GM23338 (cell line): ENCODE measurements around the gene MYO1G.

Experiments
- CREB1 ChIP-seq: fragments of 250-450 bp; sonication (Bioruptor Pico); IDR thresholded peaks from 2 replicates; pipeline ENCODE4 v1.5.0; 2020; ENCODE audit warnings: low read depth, mild to moderate bottlenecking, moderate library complexity
- EZH2 ChIP-seq: fragments of 200-600 bp; sonication (generic); IDR thresholded peaks from one replicate; pipeline ENCODE4 v1.8.0; 2017; ENCODE audit warnings: antibody characterized with exemption, mild to moderate bottlenecking, low read depth; ENCODE audit not compliant: unreplicated experiment
- NANOG ChIP-seq: IDR thresholded peaks from 2 replicates; pipeline ENCODE4 v1.6.1; 2016; ENCODE audit warnings: antibody characterized with exemption, borderline replicate concordance
- POLR2AphosphoS5 ChIP-seq: IDR thresholded peaks from 2 replicates; pipeline ENCODE4 v1.6.1; 2016; ENCODE audit warnings: antibody characterized with exemption, low read depth
- ZNF114 ChIP-seq: fragments of 250-450 bp; sonication (Bioruptor Pico); IDR thresholded peaks from 2 replicates; pipeline ENCODE4 v1.5.0; 2020; ENCODE audit warnings: mild to moderate bottlenecking, moderate library complexity
- ZNF331 ChIP-seq: fragments of 250-450 bp; sonication (Bioruptor Pico); IDR thresholded peaks from 2 replicates; pipeline ENCODE4 v1.5.0; 2020; ENCODE audit warnings: low read depth, mild to moderate bottlenecking, moderate library complexity
- ZNF462 ChIP-seq: fragments of 250-450 bp; sonication (Bioruptor Pico); IDR thresholded peaks from 2 replicates; pipeline ENCODE4 v1.5.0; 2020; ENCODE audit warnings: mild to moderate bottlenecking, moderate library complexity
- TF ChIP-seq, protein P1 (sequence below): IDR thresholded peaks from one replicate; pipeline ENCODE4 v1.6.1; 2018; ENCODE audit warnings: antibody characterized with exemption; ENCODE audit not compliant: unreplicated experiment
- TF ChIP-seq, protein P2 (sequence below), 2 experiments: fragments of 200-600 bp in 1 of 2; sonication (generic) in 1 of 2; conservative IDR thresholded peaks; 2 replicates each; pipeline versions ENCODE4 v1.5.1 to v1.6.1; 2016 to 2017; ENCODE audit warnings: antibody characterized with exemption in 2 of 2, low read depth in 2 of 2, mild to moderate bottlenecking in 2 of 2, moderate library complexity in 1 of 2

GRCh38 chr7:44912775-44913347 lies 66.0 kb downstream of the MYO1G start:
- TF ChIP-seq, protein P1, sequence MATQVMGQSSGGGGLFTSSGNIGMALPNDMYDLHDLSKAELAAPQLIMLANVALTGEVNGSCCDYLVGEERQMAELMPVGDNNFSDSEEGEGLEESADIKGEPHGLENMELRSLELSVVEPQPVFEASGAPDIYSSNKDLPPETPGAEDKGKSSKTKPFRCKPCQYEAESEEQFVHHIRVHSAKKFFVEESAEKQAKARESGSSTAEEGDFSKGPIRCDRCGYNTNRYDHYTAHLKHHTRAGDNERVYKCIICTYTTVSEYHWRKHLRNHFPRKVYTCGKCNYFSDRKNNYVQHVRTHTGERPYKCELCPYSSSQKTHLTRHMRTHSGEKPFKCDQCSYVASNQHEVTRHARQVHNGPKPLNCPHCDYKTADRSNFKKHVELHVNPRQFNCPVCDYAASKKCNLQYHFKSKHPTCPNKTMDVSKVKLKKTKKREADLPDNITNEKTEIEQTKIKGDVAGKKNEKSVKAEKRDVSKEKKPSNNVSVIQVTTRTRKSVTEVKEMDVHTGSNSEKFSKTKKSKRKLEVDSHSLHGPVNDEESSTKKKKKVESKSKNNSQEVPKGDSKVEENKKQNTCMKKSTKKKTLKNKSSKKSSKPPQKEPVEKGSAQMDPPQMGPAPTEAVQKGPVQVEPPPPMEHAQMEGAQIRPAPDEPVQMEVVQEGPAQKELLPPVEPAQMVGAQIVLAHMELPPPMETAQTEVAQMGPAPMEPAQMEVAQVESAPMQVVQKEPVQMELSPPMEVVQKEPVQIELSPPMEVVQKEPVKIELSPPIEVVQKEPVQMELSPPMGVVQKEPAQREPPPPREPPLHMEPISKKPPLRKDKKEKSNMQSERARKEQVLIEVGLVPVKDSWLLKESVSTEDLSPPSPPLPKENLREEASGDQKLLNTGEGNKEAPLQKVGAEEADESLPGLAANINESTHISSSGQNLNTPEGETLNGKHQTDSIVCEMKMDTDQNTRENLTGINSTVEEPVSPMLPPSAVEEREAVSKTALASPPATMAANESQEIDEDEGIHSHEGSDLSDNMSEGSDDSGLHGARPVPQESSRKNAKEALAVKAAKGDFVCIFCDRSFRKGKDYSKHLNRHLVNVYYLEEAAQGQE, result no peak
- TF ChIP-seq, protein P2, sequence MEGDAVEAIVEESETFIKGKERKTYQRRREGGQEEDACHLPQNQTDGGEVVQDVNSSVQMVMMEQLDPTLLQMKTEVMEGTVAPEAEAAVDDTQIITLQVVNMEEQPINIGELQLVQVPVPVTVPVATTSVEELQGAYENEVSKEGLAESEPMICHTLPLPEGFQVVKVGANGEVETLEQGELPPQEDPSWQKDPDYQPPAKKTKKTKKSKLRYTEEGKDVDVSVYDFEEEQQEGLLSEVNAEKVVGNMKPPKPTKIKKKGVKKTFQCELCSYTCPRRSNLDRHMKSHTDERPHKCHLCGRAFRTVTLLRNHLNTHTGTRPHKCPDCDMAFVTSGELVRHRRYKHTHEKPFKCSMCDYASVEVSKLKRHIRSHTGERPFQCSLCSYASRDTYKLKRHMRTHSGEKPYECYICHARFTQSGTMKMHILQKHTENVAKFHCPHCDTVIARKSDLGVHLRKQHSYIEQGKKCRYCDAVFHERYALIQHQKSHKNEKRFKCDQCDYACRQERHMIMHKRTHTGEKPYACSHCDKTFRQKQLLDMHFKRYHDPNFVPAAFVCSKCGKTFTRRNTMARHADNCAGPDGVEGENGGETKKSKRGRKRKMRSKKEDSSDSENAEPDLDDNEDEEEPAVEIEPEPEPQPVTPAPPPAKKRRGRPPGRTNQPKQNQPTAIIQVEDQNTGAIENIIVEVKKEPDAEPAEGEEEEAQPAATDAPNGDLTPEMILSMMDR (conservative IDR thresholded peaks at IDR 0.05; ENCODE audit: low read depth in 2 of 2), result no peak
- TF ChIP-seq POLR2AphosphoS5, result no peak
- no peak for TF ChIP-seq NANOG
- TF ChIP-seq EZH2, result no peak
- no peak for TF ChIP-seq CREB1 (CRISPR knock-in tag)
- TF ChIP-seq ZNF331 (CRISPR knock-in tag), result no peak
- TF ChIP-seq ZNF114 (CRISPR knock-in tag), result no peak
- no peak for TF ChIP-seq ZNF462
